Measurements from ENCODE around the gene CEBPG.

The CEBPG gene

DNA sequence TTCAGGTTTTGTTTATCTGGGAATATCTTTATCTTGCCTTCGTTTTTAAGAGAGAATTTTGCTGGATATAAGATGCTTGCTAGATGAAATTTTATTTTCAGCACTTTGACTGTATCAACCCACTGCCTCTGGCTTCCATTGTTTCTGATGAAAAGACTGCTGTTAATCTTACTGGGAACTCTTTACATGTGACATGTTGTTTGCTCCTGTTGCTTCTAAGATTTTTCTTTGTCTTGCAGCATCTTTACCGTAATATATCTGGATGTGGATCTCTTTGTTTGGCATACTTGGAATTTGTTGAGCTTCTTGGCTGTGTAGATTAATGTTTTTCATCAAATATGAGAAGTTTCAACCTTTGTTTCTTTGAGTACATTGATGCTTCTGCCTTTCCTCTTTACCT is 18.0 kb upstream of the CEBPG start:
- DNase-seq: no peak

DNA sequence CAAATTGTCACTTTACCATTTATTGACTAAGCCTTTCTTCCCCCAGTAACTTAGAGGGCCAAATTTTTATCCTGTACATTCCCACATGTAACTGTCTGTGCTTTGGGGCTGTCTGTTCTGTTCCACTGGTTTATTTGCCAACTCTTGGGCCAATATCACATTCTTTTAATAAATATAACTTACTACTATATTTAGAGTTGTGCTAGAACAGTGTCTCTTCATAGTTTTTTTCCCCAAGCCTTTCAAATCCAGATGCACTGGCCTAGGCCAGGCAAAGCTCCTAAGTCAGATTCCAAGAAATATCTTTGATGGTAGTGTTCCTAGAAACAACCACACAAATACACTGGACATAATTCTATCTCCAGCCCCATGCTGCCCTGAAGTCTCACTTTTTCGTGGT is 16.0 kb upstream of the CEBPG start:
- DNase-seq: no peak

DNA sequence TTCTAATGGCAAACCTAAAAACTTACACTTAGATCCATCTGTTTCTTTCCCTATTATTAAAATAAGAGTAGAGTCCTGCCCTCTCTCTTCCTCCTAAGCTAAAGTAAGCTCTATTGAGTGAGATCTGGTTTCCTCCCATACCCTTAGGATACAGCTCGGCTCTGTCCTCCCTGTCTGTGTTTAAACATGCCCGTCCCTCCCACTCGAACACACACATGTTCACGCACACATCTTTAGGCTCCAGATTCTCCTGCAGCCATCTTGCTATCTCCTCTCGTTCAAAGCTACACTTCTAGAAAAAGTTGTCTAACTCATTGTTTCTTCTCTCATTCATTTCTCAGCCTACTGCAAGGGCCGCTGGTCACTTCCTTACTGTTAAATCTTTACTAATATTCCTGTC is 15.1 kb upstream of the CEBPG start:
- DNase-seq: no peak

DNA sequence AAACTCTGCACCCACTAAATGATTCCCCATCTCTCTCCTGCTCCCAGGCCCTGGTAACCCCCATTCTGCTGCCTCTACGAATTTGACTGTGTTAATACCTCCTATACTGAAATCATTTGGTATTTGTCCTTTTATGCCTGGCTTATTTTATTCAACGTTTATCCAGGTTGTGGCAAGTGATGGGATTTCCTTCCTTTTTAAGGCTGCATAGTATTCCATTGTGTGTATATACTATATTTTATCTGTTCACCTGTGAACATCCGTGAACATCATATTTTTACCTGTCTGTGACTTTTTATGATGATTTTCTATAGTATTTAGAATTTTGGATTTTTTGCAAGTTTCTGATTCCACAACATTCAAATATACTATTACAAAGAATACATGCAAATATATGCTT is 13.9 kb upstream of the CEBPG start:
- DNase-seq: no peak

DNA sequence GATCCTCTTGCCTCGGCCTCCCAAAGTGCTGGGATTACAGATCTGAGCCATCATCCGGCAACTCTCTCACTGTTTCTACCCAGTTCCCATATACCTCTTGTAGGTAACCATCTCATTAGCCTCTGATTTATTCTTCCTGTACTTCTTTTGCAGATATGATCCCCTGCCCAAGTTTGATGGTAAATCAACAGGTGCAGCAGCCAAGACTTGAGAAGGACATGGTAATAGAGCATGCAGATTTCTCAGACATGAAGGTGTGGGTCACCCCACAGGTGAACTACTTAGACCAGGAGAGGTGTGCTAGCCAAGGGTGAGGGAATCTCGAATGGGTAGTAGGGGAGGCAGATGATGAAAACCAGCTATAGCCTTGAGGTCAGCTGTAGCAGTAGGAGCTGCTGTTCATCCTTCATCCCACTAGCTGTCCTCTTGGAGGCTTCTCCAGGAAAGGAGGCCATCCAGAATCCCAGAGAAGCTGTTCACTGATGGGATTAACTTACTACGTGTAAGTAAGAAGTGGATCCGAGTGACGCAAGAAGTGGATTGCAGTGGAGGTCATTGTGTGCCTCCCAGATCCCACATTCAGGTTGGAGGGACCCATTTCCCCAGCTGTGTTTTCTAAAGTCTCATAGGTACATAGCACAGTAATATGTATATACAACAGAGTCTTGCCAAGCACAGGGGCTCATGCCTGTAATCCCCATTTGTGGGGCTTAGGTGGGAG is 10.8 kb upstream of the CEBPG start:
- DNase-seq: no peak

DNA sequence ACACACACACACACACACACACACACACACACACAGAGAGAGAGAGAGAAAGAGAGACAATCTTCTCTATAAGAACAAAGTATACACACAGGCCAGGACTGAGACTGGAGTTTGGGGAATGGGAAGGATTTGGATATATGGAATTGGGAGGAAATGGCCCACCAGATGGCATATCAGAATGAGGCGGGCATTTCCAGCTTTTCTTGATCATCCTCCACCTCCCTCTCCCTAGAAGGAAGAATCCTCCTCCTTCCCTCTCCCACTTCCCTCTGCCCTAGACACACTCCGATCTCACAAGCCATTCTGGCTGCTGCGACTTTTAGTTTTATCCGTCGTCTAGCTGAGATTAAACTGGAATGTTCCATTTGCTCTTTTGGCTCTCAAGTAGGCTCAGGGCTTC is 10.0 kb upstream of the CEBPG start:
- no peak for DNase-seq

DNA sequence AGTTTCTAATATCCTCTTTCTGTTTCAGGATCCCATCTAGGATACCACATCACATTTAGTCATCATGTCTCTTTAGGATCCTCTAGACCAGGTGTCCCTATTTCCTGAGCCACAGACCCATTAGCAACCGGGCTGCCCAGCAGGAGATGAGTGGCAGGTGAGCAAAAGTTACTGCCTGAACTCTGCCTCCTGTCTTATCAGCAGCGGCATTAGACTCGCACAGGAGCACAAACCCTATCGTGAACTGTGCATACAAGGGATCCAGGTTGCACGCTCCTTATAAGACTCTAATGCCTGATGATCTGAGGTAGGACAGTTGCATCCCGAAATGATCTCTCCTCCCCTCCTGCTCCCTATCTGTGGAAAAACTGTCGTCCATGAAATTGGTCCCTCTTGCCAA is 7.8 kb upstream of the CEBPG start:
- DNase-seq: no peak

DNA sequence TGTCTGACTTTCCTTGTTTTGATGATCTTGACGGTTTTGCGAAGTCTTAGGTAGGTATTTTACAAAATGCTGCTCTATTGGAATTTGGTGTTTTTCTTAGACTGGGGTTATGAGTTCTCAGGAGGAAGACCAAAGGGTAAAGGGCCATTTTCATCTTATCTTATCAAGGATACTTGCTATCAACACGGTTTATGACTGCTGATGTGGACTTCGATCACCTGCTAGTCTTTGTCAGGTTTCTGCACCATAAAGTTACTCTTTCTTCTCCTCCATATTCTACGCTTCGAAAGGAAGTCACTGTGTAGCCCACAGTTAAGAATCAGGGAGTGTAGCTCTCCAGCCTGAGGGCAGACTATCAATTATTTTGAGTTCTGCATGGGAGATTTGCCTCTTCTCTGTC is 7.4 kb upstream of the CEBPG start:
- DNase-seq: no peak

DNA sequence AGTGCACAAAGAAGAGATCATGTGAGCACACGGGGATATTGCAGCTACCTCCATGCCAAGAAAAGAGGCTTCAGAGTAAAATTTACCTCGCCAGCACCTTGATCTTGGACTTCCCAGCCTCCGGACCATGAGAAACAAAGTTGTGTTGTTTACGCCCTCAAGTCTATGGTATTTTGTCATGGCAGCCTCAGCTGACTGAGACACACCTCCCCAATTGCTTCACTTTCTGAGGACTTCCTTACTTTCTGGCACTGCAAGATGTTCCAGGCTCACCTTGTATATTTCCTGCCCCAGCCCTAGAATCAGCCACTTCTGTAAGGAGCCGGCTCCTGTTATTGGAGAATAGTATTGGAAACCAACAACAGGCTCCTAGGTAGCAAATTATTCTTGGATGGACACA is 6.6 kb upstream of the CEBPG start:
- DNase-seq: no peak

DNA sequence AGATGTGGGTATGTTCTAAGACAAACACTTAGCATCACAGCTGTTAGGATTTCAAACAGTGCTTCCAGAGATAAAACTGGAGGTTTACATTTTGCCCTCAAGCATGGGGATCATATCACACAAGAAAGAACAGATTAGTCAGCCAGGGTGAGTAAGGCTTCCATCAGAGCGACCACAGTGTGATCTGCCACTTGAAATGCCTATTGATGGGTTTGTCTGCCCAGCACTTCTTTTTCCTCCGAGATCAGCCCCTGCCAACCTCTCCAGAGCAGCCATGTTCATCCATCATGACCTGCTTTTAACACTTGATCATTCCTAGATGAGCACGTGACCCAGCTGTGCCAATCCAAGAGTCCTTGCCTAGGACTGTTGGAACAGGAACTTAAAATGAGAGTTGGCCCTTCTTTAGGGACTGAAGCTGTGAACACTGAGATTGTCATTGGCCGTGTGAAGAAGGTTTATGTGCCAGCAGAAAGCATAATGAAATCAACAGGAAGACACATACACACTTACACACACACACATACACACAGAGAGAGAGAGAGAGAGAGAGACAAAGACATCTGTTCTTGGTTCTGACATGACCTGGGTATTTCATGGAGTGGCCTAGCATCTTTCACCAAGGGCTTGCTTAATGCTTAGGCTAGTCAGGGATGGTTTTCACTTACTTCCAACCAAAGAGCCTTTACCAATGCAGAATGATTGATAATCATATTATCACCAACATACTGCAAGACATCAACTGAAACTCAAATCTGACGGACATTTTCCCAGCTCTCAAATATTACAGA is 5.2 kb upstream of the CEBPG start:
- no peak for DNase-seq

DNA sequence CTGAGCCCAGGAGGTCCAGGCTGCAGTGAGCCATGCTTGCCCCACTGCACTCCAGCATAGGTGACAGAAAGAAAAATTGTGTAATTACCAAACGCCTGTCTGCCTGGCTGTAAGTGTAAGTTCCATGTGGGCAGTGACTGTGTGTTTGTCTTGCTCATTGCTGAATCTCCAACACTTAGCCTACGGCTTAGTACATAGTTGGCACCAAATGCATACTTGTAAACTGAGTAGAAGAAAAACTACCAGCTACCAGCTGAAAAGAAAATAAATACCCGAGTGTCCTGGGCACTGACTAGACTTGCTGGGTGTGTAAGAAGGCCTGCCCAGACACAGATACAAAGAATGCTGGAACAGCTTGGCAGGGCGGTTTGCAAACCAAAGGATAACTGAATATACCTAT is 2.7 kb upstream of the CEBPG start:
- DNase-seq: no peak

DNA sequence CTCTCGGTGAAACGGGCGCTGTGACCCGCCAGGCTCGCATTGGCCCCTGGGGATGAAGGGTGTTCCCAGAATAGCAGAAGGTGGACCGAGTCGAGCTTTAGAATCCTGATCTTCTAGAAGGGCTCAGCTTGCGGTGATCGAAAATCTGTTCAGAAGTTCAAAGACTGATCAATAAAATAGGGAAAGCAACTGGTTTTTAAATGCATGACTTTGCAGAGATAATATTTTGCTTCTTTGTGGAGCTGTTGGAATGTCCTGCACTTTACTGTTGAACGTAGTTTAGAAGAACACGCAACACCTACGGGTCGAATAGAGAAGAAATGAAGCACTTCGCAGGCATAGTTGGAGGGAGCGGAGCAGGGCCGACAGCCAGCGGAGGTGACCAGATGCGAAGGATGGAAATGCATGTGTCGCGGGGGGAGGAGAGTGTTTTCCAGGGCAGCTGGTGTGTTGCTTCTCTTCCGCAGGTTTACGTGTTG is 766 bp downstream of the CEBPG start:
- DNase-seq: no peak

DNA sequence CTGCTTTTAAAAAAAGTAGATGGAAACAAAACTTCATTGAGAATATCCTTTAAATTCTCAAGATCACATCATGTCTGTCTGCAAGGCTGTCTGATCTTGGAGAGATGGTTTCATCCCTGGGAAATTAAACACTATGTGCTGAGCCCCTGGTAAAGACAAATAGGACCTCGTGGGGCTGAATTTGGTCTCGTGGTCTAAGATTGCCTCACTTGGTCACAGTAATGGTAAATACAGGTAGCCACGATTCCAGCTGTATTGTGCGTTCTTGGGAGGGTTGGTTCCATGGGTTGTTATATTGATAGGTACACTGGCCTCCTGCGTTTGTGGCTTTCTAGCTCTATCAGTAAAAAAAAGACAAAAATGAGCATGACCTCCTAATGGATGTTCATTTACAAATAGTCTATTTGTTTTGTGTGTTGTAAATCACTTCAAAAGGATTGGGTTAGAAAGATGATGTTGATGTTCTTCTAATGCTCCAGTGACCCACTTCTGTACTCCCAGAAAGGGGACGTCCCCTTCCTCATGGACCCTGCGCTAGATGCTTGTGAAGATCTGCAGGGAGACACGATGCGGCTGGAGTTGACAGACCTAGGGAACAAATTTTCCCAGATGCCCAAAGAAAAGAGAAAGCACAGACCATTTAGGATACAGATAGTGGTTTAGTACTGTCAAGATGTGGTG is 1.8 kb downstream of the CEBPG start:
- no peak for DNase-seq

DNA sequence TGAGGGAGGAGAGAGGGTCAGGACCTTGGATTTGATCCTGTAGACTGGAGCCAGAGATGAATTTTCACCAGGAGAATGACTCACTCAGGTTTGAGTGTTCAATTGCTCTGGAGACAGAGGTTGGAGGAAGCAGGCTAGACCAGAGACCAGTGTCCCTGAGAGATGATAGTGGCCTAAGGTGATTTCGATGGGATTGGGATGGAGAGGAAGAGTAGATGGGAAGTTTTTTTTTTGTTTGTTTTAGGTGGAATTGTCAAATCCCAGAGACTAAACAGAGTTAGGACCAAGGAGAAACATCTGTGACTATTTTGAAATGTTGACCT is 2.3 kb downstream of the CEBPG start:
- no peak for DNase-seq

DNA sequence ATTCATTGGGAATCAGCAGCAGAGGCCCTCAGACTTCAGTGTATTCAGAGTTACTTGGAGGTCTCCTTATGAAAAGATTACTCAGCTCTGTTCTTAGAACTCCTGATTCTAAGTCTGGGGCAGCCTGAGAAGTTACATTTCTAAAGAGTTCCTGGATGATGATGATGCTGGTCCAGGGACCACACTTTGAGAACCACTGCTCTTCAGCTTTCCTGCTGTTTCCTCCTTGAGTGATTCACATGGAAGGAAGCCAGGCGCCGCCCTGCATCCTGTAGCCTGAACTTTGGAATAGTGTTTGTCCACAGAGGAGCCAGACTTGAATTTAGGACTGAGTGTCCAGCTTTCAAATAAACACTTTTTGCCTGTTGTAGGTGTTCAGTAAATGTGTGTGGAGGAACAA is 2.9 kb downstream of the CEBPG start:
- DNase-seq: no peak

DNA sequence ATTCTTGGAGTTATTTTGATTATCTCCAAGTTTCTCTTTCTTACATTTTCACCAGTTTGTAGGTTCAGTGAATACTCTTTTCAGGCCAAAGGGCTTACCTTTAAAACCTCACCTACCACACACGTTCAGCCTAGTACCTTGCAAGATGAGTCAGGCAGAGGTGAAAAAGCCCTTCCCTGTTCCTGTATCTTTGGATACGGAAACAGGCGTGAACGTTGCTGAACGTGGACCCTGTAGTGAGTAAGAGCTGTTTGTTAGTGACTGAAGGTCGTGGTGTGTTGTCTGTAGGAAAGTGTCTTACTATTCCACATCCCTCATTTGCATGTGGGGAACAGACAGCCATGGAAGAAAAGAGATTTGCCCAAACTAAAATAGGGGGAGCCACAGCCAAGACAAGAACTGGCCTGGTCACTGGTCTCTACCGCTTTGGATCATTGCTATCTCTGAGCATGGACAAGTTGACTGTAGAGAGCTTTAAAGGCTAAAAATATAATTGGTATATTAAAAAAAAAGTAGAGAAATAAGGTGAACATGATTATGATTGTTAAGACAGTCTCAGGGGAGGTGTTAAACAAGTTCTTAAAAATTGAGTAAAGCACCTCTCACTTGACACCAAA is 3.5 kb downstream of the CEBPG start:
- DNase-seq: no peak

DNA sequence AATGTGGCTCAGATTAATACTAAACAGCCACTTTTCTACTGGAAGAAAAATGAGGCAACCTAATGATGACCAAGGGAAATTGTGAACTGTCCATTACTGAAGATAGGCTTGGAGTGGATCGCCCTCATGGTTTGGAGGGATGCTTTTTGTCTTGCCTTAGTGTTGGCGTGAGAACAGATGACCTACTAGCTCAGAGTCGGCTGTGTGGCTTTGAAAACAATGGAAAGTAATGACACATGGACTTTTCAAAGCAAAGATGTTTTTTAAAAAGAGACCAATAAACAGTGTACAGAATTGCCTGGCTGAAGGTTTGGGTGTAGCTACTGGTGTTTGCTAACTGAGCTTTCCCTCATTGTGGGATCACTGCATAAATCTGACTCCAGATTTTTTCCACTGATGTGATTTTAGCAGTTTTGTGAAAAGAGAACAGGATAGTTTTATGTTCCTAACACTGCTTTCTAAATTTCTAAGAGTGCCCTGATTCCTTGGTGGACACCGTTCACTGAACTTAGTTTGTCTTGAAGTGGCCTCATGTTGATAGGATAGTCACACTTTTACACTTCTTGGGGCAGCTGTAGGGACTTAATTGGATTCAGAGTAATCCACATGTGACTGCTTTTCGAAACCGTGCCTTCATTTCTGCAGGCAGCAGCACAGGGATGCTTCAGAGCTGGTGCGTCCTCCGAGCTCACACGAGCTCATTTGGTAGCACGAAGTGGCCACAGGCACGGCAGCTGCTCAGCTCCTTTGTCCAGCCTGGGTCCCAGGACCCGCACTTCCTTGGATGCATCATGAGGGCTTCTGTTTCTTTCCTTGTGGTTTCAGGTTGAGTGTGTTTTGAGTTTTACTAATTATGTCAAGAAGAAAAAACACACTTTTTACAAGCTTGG is 4.3 kb downstream of the CEBPG start:
- no peak for DNase-seq

DNA sequence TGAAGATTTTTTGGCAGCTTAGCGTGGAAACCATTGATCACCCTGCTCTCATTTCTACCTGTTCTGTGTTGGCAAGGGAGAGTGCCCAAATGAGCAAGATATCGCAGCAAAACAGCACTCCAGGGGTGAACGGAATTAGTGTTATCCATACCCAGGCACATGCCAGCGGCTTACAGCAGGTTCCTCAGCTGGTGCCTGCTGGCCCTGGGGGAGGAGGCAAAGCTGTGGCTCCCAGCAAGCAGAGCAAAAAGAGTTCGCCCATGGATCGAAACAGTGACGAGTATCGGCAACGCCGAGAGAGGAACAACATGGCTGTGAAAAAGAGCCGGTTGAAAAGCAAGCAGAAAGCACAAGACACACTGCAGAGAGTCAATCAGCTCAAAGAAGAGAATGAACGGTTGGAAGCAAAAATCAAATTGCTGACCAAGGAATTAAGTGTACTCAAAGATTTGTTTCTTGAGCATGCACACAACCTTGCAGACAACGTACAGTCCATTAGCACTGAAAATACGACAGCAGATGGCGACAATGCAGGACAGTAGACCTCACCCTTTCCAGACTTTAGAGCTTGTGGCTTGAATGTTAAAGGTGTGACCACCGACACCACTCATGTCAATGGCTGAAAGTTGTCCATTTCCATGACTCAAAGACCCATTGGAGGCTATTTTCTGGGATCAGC is 5.8 kb downstream of the CEBPG start:
- no peak for DNase-seq

DNA sequence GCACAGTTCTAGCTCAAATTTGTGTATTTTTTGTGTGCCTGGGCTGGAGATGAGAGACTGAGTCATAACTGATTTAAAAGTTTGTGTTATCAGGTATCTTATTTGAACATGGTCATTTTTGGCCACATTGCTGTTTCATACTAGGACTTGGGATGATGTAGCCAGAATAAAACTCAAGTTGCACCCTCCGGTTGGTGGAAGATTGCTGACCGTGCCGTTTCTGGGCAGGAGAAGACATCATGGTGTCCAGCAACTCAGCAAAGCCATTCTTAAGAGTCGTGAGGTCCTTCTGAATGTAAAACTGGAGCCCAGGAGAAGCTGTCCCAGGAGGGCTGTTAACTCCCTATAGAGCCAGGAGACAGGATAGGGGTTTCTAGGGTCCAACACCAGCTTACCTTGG is 7.6 kb downstream of the CEBPG start:
- no peak for DNase-seq

DNA sequence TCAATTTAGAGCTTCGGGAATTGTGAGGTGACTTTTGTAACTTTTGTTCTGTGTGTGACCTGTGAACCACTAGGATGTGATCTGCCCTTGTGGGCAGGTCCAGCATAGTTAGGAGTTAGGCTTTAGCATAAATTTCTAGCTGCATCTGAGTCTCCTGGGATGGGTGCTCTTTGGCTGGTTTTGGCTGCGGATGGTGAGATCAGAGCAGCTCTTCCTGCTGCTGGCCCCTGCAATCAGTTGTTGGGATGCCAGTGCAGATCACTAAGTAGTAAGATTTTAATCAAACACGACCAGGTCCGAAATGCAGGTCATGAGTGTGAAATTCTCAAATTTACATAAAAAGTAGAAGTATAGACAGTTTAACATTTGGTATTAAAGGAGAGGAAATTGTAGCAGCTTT is 8.5 kb downstream of the CEBPG start:
- no peak for DNase-seq

DNA sequence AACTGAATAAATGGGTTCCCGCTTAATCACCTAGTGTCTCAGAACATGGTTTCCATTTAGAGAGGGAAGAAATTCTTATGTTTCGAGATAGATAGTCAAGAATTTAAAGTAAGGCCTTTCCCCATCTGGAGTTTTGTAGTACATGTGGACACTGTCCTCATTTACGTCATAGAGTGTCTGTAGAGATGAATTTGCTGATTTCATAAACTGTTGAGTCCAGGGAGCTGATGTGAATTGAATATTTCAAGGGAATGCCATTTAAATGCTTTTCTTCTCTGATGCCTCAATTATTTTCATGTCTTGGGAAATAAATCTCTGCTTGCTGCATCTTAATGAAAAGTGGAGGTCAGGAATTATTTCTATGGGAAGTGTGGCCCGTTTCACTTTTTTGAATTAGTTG is 9.5 kb downstream of the CEBPG start:
- DNase-seq: no peak

DNA sequence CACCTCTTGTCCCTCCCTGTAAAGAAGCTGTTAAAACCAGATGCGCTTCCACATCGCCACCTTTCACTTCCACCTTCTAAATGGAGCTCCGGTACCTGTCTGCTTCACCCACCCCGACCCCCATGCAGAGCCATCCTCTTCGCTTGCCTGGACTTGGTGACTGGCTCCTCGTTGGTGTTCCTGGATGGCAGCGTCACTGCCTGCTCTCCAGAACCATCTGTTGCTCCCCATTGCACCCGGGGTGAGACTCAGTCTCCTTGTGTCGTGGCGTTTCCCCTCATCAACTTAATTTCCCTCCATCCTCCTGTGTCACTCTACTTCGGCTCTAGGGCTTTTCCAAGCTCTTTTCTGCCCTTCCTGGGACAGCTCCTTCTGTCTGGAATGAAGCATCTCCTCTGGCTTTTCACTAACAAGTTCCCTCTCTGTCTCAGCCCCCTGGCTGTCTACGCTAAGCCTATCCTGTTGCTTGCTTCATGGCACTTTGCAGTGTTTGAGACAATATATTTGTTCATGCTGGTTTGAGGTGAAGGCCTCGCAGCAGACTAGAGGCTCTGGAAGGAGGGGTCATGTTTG is 10.3 kb downstream of the CEBPG start:
- DNase-seq: no peak
